Breast epithelium (tissue), 3 donors: ENCODE measurements around the gene HACD2.

Source experiments
- POLR2A ChIP-seq: fragments of 450-650 bp; IDR thresholded peaks from one replicate; pipeline ENCODE4 v1.6.1; 2016; ENCODE audit warnings: antibody characterized with exemption, mild to moderate bottlenecking, moderate library complexity
- TF ChIP-seq, protein P1 (sequence below), 3 donors: fragments of 450-650 bp; IDR thresholded peaks; one replicate each; pipeline ENCODE4 v1.5.1; 2016 to 2017; ENCODE audit warnings: antibody characterized with exemption in 3 of 3, mild to moderate bottlenecking in 3 of 3, moderate library complexity in 3 of 3

GRCh38 chr3:123448536-123449101 lies 136.2 kb downstream of the HACD2 start, which contains the start of gene ADCY5:
- TF ChIP-seq, protein P1, sequence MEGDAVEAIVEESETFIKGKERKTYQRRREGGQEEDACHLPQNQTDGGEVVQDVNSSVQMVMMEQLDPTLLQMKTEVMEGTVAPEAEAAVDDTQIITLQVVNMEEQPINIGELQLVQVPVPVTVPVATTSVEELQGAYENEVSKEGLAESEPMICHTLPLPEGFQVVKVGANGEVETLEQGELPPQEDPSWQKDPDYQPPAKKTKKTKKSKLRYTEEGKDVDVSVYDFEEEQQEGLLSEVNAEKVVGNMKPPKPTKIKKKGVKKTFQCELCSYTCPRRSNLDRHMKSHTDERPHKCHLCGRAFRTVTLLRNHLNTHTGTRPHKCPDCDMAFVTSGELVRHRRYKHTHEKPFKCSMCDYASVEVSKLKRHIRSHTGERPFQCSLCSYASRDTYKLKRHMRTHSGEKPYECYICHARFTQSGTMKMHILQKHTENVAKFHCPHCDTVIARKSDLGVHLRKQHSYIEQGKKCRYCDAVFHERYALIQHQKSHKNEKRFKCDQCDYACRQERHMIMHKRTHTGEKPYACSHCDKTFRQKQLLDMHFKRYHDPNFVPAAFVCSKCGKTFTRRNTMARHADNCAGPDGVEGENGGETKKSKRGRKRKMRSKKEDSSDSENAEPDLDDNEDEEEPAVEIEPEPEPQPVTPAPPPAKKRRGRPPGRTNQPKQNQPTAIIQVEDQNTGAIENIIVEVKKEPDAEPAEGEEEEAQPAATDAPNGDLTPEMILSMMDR (IDR thresholded peaks at IDR 0.05): no peak
- no peak for TF ChIP-seq POLR2A
